ENCODE results near the gene BPHL. TPM values are rescaled to one million over a fixed set of nuclear protein-coding genes. Genes with fewer than 3 reads are reported as not detected.

BPHL gene
- total and polyA plus RNA-seq, 3 experiments from 2014 or later: 6.5 to 10.7 (median 10.5) TPM

GRCh38 chr6:3157131-3157933, 38.8 kb downstream of the BPHL start, which contains the start of gene TUBB2A:
Gene TUBB2A, minus strand, starts transcription at chr6:3157544. Its CDS starts 81 bp downstream, at chr6:3157463.
- peak; percentile 85 to 92 (median 91) for DNase-seq
- Histone ChIP-seq H3K4me1 (ENCODE audit: insufficient read depth, low read length) (peaks cover 22% of the 10 kb centered on the region), H3K4me3 (ENCODE audit: low read length) (peak within 1 kb of the TSS; percentile 84), H3K27ac (ENCODE audit: low read depth, low read length) (peak within 1 kb of the TSS; percentile 92), H3K27me3 (ENCODE audit: insufficient read depth, low read length, poor library complexity, severe bottlenecking) (no peaks in the 10 kb centered on the region), H3K36me3 (ENCODE audit: insufficient read depth, low read length) (no peaks in the 10 kb centered on the region), H3K9me3 (ENCODE audit: low read length) (no peaks in the 10 kb centered on the region)
- POLR2A ChIA-PET: interaction anchor here (0.6 to 1.6 kb wide), 4 partner anchors 9 to 235 kb away, joined by 3 to 5 read pairs (median 4); no protein-coding TSS in a partner anchor
- Mint-ChIP-seq H3K4me1 (peaks cover 32 to 48% (median 45%) of the 10 kb centered on the region in 3 donors), H3K27me3 (peaks cover 0 to 7% of the 10 kb centered on the region in 2 donors), H3K9me3 (no peaks in the 10 kb centered on the region), H3K36me3 (peaks cover 4 to 19% (median 5%) of the 10 kb centered on the region in 3 donors), H3K27ac (peak within 1 kb of the TSS; percentile 74 to 97 (median 95)), H3K4me3 (peak within 1 kb of the TSS; percentile 86 to 95 (median 94))
- CTCF ChIA-PET: interaction anchor here (0.6 to 1.8 kb wide), 12 partner anchors 8 to 128 kb away, joined by 3 to 9 read pairs (median 3); no protein-coding TSS in a partner anchor

- H3K36me3 ChIP-seq (ENCODE audit: insufficient read depth, low read length): no peaks in the 10 kb centered on the region
- no peaks in the 10 kb centered on the region for H3K9me3 Mint-ChIP-seq
- peak; percentile 65 to 86 (median 70) for DNase-seq
- no peaks in the 10 kb centered on the region for H3K9me3 ChIP-seq (ENCODE audit: low read length)
- no peak overlapping the region for H3K4me3 ChIP-seq (ENCODE audit: low read length)
- H3K4me1 Mint-ChIP-seq: peaks cover 41 to 59% (median 56%) of the 10 kb centered on the region in 3 donors
- ChIA-PET CTCF (no interaction called here), POLR2A (no interaction called here)
- no peaks in the 10 kb centered on the region for H3K27me3 ChIP-seq (ENCODE audit: insufficient read depth, low read length, poor library complexity, severe bottlenecking)
- peak overlapping the region; percentile 70 to 97 (median 90) for H3K27ac Mint-ChIP-seq
- peaks cover 28% of the 10 kb centered on the region for H3K4me1 ChIP-seq (ENCODE audit: insufficient read depth, low read length)
- peak overlapping the region; percentile 71 for H3K27ac ChIP-seq (ENCODE audit: low read depth, low read length)
- H3K36me3 Mint-ChIP-seq: peaks cover 0 to 8% (median under 1%) of the 10 kb centered on the region in 3 donors
- peaks cover 0 to 7% of the 10 kb centered on the region in 2 donors for H3K27me3 Mint-ChIP-seq
- H3K4me3 Mint-ChIP-seq: peak overlapping the region; percentile 35 to 86 (median 72)
Measured at GRCh38 chr6:3159805-3160781, 41.6 kb downstream of the BPHL start.

GRCh38 chr6:3162067-3162497, 43.6 kb downstream of the BPHL start:
- Histone ChIP-seq H3K27ac (ENCODE audit: low read depth, low read length) (peak overlapping the region; percentile 90), H3K27me3 (ENCODE audit: insufficient read depth, low read length, poor library complexity, severe bottlenecking) (no peaks in the 10 kb centered on the region), H3K4me3 (ENCODE audit: low read length) (no peak overlapping the region), H3K9me3 (ENCODE audit: low read length) (no peaks in the 10 kb centered on the region), H3K4me1 (ENCODE audit: insufficient read depth, low read length) (peaks cover 28% of the 10 kb centered on the region), H3K36me3 (ENCODE audit: insufficient read depth, low read length) (no peaks in the 10 kb centered on the region)
- Mint-ChIP-seq H3K36me3 (peaks cover 0 to 1% (median 0%) of the 10 kb centered on the region in 3 donors), H3K27me3 (no peaks in the 10 kb centered on the region), H3K9me3 (no peaks in the 10 kb centered on the region), H3K4me1 (peaks cover 35 to 48% (median 46%) of the 10 kb centered on the region in 3 donors), H3K4me3 (peak overlapping the region; percentile 75 to 90 (median 85)), H3K27ac (peak overlapping the region; percentile 17 to 90 (median 58))
- CTCF ChIA-PET: interaction anchor here (0.6 to 2.0 kb wide), 4 partner anchors 11 to 92 kb away, joined by 3 to 5 read pairs (median 4); no protein-coding TSS in a partner anchor
- POLR2A ChIA-PET: interaction anchor here (0.6 to 0.7 kb wide), 2 partner anchors 42 to 89 kb away, joined by 4 read pairs; no protein-coding TSS in a partner anchor
- DNase-seq: no peak

GRCh38 chr6:3162565-3163247, 44.2 kb downstream of the BPHL start:
- no peaks in the 10 kb centered on the region for H3K9me3 ChIP-seq (ENCODE audit: low read length)
- peak overlapping the region; percentile 90 for H3K27ac ChIP-seq (ENCODE audit: low read depth, low read length)
- peaks cover 28% of the 10 kb centered on the region for H3K4me1 ChIP-seq (ENCODE audit: insufficient read depth, low read length)
- Mint-ChIP-seq H3K4me3 (peak overlapping the region; percentile 83 to 93 (median 88)), H3K27me3 (no peaks in the 10 kb centered on the region), H3K9me3 (no peaks in the 10 kb centered on the region), H3K4me1 (peaks cover 35 to 48% (median 46%) of the 10 kb centered on the region in 3 donors), H3K27ac (peak overlapping the region; percentile 20 to 96 (median 82)), H3K36me3 (no peaks in the 10 kb centered on the region)
- POLR2A ChIA-PET: interaction anchor here (0.6 to 0.7 kb wide), 3 partner anchors 13 to 88 kb away, joined by 3 to 10 read pairs (median 4); no protein-coding TSS in a partner anchor
- H3K4me3 ChIP-seq (ENCODE audit: low read length): peak overlapping the region; percentile 74
- peak; percentile 60 to 77 (median 63) for DNase-seq
- no peaks in the 10 kb centered on the region for H3K36me3 ChIP-seq (ENCODE audit: insufficient read depth, low read length)
- H3K27me3 ChIP-seq (ENCODE audit: insufficient read depth, low read length, poor library complexity, severe bottlenecking): no peaks in the 10 kb centered on the region
- CTCF ChIA-PET: interaction anchor here (0.6 to 2.0 kb wide), 4 partner anchors 12 to 91 kb away, joined by 3 to 5 read pairs (median 4); no protein-coding TSS in a partner anchor

GRCh38 chr6:3163248-3163594, 44.7 kb downstream of the BPHL start:
- H3K36me3 ChIP-seq (ENCODE audit: insufficient read depth, low read length): no peaks in the 10 kb centered on the region
- H3K27me3 Mint-ChIP-seq: no peaks in the 10 kb centered on the region
- peak overlapping the region; percentile 62 for H3K27ac ChIP-seq (ENCODE audit: low read depth, low read length)
- H3K4me3 ChIP-seq (ENCODE audit: low read length): no peak overlapping the region
- peak overlapping the region; percentile 26 to 96 (median 87) for H3K27ac Mint-ChIP-seq
- H3K4me3 Mint-ChIP-seq: peak overlapping the region; percentile 83 to 93 (median 88)
- H3K4me1 ChIP-seq (ENCODE audit: insufficient read depth, low read length): peaks cover 28% of the 10 kb centered on the region
- no peaks in the 10 kb centered on the region for H3K36me3 Mint-ChIP-seq
- no peaks in the 10 kb centered on the region for H3K27me3 ChIP-seq (ENCODE audit: insufficient read depth, low read length, poor library complexity, severe bottlenecking)
- ChIA-PET POLR2A (interaction anchor here (0.6 kb wide), 2 partner anchors 14 to 19 kb away, joined by 3 to 10 read pairs; no protein-coding TSS in a partner anchor), CTCF (interaction anchor here (1.6 to 2.0 kb wide), 2 partner anchors 12 to 64 kb away, joined by 4 to 5 read pairs; no protein-coding TSS in a partner anchor)
- no peaks in the 10 kb centered on the region for H3K9me3 ChIP-seq (ENCODE audit: low read length)
- H3K4me1 Mint-ChIP-seq: peaks cover 33 to 45% (median 42%) of the 10 kb centered on the region in 3 donors
- DNase-seq: no peak
- H3K9me3 Mint-ChIP-seq: no peaks in the 10 kb centered on the region

GRCh38 chr6:3164388-3164787, 45.9 kb downstream of the BPHL start:
- H3K27ac Mint-ChIP-seq: no peak overlapping the region
- H3K36me3 ChIP-seq (ENCODE audit: insufficient read depth, low read length): no peaks in the 10 kb centered on the region
- DNase-seq: no peak
- no peak overlapping the region for H3K4me3 ChIP-seq (ENCODE audit: low read length)
- ChIA-PET CTCF (no interaction called here), POLR2A (no interaction called here)
- H3K4me3 Mint-ChIP-seq: peak overlapping the region in 3 of 7 donors; percentile 22 to 44 (median 23)
- no peaks in the 10 kb centered on the region for H3K27me3 ChIP-seq (ENCODE audit: insufficient read depth, low read length, poor library complexity, severe bottlenecking)
- H3K9me3 ChIP-seq (ENCODE audit: low read length): no peaks in the 10 kb centered on the region
- H3K9me3 Mint-ChIP-seq: no peaks in the 10 kb centered on the region
- H3K4me1 ChIP-seq (ENCODE audit: insufficient read depth, low read length): peaks cover 26% of the 10 kb centered on the region
- no peaks in the 10 kb centered on the region for H3K27me3 Mint-ChIP-seq
- H3K27ac ChIP-seq (ENCODE audit: low read depth, low read length): no peak overlapping the region
- H3K36me3 Mint-ChIP-seq: no peaks in the 10 kb centered on the region
- peaks cover 28 to 36% (median 36%) of the 10 kb centered on the region in 3 donors for H3K4me1 Mint-ChIP-seq
